NB4 (cell line): ENCODE measurements around the gene EMB.

ENCODE experiments used
- DNase-seq: peaks from one replicate; pipeline ENCODE4 v3.0.0; 2010; ENCODE audit warnings: low read depth
- H3K4me3 ChIP-seq: one replicate; pipeline ENCODE4 v1.5.1; 2011; ENCODE audit warnings: mild to moderate bottlenecking, low read depth, low read length, moderate library complexity
- MAX ChIP-seq: IDR thresholded peaks from 2 replicates; pipeline ENCODE4 v1.6.1; 2011; ENCODE audit warnings: low read depth, low read length
- MYC ChIP-seq: IDR thresholded peaks from 2 replicates; pipeline ENCODE4 v1.6.1; 2011; ENCODE audit warnings: low read depth, low read length
- POLR2A ChIP-seq: IDR thresholded peaks from 2 replicates; pipeline ENCODE4 v1.6.1; 2011; ENCODE audit warnings: mild to moderate bottlenecking; ENCODE audit not compliant: insufficient read length; ENCODE audit errors: extremely low read depth
- TF ChIP-seq, protein P1 (sequence below): IDR thresholded peaks from one replicate; pipeline ENCODE4 v1.5.1; 2012; ENCODE audit warnings: low read depth, low read length

Gene EMB

GRCh38 chr5:50359187-50359586, 81.9 kb downstream of the EMB start:
- DNase-seq, result no peak
- TF ChIP-seq MAX (no peak), MYC (no peak), POLR2A (no peak)
- no peak overlapping the region for H3K4me3 ChIP-seq

GRCh38 chr5:50352382-50352781, 88.7 kb downstream of the EMB start:
- no peak for TF ChIP-seq MYC
- TF ChIP-seq POLR2A, result no peak
- TF ChIP-seq, protein P1, sequence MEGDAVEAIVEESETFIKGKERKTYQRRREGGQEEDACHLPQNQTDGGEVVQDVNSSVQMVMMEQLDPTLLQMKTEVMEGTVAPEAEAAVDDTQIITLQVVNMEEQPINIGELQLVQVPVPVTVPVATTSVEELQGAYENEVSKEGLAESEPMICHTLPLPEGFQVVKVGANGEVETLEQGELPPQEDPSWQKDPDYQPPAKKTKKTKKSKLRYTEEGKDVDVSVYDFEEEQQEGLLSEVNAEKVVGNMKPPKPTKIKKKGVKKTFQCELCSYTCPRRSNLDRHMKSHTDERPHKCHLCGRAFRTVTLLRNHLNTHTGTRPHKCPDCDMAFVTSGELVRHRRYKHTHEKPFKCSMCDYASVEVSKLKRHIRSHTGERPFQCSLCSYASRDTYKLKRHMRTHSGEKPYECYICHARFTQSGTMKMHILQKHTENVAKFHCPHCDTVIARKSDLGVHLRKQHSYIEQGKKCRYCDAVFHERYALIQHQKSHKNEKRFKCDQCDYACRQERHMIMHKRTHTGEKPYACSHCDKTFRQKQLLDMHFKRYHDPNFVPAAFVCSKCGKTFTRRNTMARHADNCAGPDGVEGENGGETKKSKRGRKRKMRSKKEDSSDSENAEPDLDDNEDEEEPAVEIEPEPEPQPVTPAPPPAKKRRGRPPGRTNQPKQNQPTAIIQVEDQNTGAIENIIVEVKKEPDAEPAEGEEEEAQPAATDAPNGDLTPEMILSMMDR, result no peak
- H3K4me3 ChIP-seq, result no peak overlapping the region
- no peak for DNase-seq
